ENCODE data around the gene GJD4.

DNA sequence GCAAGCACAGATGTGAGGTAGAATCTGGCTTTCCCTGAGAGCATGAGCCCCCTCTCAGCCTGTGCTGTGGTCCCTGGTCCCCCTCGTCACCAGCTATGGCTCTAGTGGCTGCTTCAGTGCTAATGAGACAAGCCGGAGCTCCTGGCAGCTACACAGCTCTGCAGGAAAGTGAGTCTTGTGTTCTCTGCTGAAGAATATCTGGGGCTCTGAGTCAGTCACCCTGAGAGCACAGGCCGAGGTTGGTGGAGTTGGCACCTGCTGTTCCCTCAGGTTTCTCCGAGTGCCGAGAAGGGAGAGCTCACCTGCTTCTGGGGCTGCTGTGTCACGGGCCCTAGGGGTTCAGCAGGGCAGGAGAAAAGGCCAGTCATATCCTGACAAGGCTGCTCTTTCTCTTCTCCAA is 37.2 kb upstream of the GJD4 start:
- TF ChIP-seq, protein P1, sequence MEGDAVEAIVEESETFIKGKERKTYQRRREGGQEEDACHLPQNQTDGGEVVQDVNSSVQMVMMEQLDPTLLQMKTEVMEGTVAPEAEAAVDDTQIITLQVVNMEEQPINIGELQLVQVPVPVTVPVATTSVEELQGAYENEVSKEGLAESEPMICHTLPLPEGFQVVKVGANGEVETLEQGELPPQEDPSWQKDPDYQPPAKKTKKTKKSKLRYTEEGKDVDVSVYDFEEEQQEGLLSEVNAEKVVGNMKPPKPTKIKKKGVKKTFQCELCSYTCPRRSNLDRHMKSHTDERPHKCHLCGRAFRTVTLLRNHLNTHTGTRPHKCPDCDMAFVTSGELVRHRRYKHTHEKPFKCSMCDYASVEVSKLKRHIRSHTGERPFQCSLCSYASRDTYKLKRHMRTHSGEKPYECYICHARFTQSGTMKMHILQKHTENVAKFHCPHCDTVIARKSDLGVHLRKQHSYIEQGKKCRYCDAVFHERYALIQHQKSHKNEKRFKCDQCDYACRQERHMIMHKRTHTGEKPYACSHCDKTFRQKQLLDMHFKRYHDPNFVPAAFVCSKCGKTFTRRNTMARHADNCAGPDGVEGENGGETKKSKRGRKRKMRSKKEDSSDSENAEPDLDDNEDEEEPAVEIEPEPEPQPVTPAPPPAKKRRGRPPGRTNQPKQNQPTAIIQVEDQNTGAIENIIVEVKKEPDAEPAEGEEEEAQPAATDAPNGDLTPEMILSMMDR (IDR thresholded peaks at IDR 0.05; ENCODE audit: poor library complexity, severe bottlenecking), result no peak
- TF ChIP-seq TAF1 (IDR thresholded peaks at IDR 0.05; ENCODE audit: low read depth) (no peak), POLR2AphosphoS5 (IDR thresholded peaks at IDR 0.05) (no peak)

Data from neural cell (in vitro differentiated cells).